ENCODE results near the gene KCNQ2. TPM values are rescaled to one million over a fixed set of nuclear protein-coding genes. Genes with fewer than 3 reads are reported as not detected.

The KCNQ2 gene
- total and polyA plus RNA-seq, 2 experiments from 2014 or later = 68.5 to 92.4 TPM

DNA sequence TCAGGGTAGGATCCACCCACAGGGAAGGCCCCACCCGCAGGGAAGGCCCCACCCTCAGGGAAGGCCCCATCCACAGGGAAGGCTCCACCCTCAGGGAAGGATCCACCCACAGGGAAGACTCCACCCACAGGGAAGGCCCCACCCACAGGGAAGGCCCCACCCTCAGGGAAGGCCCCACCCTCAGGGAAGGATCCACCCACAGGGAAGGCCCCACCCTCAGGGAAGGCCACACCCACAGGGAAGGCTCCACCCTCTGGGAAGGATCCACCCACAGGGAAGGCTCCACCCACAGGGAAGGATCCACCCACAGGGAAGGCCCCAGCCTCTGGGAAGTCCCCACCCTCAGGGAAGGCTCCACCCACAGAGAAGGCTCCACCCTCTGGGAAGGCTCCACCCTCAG is 40.5 kb downstream of the KCNQ2 start:
- Mint-ChIP-seq H3K27ac (no peak overlapping the region), H3K9me3 (peaks cover 3% of the 10 kb centered on the region), H3K4me1 (peaks cover 22% of the 10 kb centered on the region), H3K36me3 (ENCODE audit: low read depth) (peaks cover 8% of the 10 kb centered on the region), H3K4me3 (no peak overlapping the region), H3K27me3 (ENCODE audit: insufficient read depth, low read depth, poor library complexity) (peaks cover 21% of the 10 kb centered on the region)
- Histone ChIP-seq H3F3A (replicated peaks; ENCODE audit: low read depth) (peaks cover 28% of the 10 kb centered on the region; the same call in 1 of the 2 replicates), H3K9me2 (ENCODE audit: insufficient read depth) (no peaks in the 10 kb centered on the region), H3K27ac (ENCODE audit: low read depth) (no peak overlapping the region), H3K27me3 (ENCODE audit: insufficient read depth) (no peaks in the 10 kb centered on the region), H3K79me2 (replicated peaks; ENCODE audit: insufficient read depth) (no peaks in the 10 kb centered on the region), H3K4me1 (ENCODE audit: insufficient read depth) (peaks cover 4% of the 10 kb centered on the region; the same call in 1 of the 2 replicates), H4K20me1 (replicated peaks; ENCODE audit: insufficient read depth) (no peaks in the 10 kb centered on the region), H3K4me2 (no peak overlapping the region), H3K36me3 (ENCODE audit: insufficient read depth) (no peaks in the 10 kb centered on the region), H2AFZ (no peak overlapping the region), H3K4me3 (no peak overlapping the region)
- TF ChIP-seq NANOG (IDR thresholded peaks at IDR 0.05; ENCODE audit: borderline replicate concordance) = no peak
- TF ChIP-seq ETS1 (IDR thresholded peaks at IDR 0.05) = no peak
- TF ChIP-seq, protein P1, sequence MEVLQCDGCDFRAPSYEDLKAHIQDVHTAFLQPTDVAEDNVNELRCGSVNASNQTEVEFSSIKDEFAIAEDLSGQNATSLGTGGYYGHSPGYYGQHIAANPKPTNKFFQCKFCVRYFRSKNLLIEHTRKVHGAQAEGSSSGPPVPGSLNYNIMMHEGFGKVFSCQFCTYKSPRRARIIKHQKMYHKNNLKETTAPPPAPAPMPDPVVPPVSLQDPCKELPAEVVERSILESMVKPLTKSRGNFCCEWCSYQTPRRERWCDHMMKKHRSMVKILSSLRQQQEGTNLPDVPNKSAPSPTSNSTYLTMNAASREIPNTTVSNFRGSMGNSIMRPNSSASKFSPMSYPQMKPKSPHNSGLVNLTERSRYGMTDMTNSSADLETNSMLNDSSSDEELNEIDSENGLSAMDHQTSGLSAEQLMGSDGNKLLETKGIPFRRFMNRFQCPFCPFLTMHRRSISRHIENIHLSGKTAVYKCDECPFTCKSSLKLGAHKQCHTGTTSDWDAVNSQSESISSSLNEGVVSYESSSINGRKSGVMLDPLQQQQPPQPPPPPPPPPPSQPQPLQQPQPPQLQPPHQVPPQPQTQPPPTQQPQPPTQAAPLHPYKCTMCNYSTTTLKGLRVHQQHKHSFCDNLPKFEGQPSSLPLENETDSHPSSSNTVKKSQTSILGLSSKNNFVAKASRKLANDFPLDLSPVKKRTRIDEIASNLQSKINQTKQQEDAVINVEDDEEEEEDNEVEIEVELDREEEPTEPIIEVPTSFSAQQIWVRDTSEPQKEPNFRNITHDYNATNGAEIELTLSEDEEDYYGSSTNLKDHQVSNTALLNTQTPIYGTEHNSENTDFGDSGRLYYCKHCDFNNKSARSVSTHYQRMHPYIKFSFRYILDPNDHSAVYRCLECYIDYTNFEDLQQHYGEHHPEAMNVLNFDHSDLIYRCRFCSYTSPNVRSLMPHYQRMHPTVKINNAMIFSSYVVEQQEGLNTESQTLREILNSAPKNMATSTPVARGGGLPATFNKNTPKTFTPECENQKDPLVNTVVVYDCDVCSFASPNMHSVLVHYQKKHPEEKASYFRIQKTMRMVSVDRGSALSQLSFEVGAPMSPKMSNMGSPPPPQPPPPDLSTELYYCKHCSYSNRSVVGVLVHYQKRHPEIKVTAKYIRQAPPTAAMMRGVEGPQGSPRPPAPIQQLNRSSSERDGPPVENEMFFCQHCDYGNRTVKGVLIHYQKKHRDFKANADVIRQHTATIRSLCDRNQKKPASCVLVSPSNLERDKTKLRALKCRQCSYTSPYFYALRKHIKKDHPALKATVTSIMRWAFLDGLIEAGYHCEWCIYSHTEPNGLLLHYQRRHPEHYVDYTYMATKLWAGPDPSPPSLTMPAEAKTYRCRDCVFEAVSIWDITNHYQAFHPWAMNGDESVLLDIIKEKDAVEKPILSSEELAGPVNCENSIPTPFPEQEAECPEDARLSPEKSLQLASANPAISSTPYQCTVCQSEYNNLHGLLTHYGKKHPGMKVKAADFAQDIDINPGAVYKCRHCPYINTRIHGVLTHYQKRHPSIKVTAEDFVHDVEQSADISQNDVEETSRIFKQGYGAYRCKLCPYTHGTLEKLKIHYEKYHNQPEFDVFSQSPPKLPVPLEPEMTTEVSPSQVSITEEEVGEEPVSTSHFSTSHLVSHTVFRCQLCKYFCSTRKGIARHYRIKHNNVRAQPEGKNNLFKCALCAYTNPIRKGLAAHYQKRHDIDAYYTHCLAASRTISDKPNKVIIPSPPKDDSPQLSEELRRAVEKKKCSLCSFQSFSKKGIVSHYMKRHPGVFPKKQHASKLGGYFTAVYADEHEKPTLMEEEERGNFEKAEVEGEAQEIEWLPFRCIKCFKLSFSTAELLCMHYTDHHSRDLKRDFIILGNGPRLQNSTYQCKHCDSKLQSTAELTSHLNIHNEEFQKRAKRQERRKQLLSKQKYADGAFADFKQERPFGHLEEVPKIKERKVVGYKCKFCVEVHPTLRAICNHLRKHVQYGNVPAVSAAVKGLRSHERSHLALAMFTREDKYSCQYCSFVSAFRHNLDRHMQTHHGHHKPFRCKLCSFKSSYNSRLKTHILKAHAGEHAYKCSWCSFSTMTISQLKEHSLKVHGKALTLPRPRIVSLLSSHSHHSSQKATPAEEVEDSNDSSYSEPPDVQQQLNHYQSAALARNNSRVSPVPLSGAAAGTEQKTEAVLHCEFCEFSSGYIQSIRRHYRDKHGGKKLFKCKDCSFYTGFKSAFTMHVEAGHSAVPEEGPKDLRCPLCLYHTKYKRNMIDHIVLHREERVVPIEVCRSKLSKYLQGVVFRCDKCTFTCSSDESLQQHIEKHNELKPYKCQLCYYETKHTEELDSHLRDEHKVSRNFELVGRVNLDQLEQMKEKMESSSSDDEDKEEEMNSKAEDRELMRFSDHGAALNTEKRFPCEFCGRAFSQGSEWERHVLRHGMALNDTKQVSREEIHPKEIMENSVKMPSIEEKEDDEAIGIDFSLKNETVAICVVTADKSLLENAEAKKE (CRISPR knock-in tag; IDR thresholded peaks at IDR 0.05) = no peak
- no peak for TF ChIP-seq ZNF331 (CRISPR knock-in tag; IDR thresholded peaks at IDR 0.05; ENCODE audit: low read depth)
- no peak for TF ChIP-seq POLR2AphosphoS5 (IDR thresholded peaks at IDR 0.05; ENCODE audit: low read depth)
- TF ChIP-seq CTCF (conservative IDR thresholded peaks at IDR 0.05; ENCODE audit: low read depth in 2 of 2) = no peak
- TF ChIP-seq, protein P2, sequence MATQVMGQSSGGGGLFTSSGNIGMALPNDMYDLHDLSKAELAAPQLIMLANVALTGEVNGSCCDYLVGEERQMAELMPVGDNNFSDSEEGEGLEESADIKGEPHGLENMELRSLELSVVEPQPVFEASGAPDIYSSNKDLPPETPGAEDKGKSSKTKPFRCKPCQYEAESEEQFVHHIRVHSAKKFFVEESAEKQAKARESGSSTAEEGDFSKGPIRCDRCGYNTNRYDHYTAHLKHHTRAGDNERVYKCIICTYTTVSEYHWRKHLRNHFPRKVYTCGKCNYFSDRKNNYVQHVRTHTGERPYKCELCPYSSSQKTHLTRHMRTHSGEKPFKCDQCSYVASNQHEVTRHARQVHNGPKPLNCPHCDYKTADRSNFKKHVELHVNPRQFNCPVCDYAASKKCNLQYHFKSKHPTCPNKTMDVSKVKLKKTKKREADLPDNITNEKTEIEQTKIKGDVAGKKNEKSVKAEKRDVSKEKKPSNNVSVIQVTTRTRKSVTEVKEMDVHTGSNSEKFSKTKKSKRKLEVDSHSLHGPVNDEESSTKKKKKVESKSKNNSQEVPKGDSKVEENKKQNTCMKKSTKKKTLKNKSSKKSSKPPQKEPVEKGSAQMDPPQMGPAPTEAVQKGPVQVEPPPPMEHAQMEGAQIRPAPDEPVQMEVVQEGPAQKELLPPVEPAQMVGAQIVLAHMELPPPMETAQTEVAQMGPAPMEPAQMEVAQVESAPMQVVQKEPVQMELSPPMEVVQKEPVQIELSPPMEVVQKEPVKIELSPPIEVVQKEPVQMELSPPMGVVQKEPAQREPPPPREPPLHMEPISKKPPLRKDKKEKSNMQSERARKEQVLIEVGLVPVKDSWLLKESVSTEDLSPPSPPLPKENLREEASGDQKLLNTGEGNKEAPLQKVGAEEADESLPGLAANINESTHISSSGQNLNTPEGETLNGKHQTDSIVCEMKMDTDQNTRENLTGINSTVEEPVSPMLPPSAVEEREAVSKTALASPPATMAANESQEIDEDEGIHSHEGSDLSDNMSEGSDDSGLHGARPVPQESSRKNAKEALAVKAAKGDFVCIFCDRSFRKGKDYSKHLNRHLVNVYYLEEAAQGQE (IDR thresholded peaks at IDR 0.05; ENCODE audit: unreplicated experiment) = no peak
- no peak for TF ChIP-seq JUNB (IDR thresholded peaks at IDR 0.05; ENCODE audit: unreplicated experiment)
- no peak for TF ChIP-seq EZH2phosphoT487 (IDR thresholded peaks at IDR 0.05; ENCODE audit: unreplicated experiment)
- no peak for TF ChIP-seq CREB1 (CRISPR knock-in tag; IDR thresholded peaks at IDR 0.05; ENCODE audit: low read depth)
- TF ChIP-seq STAT1 (IDR thresholded peaks at IDR 0.05; ENCODE audit: unreplicated experiment) = no peak
- TF ChIP-seq ZNF114 (CRISPR knock-in tag; IDR thresholded peaks at IDR 0.05) = no peak
- no peak for TF ChIP-seq EZH2 (IDR thresholded peaks at IDR 0.05; ENCODE audit: low read depth, unreplicated experiment)
- DNase-seq (ENCODE audit: low spot score) (no peak), ATAC-seq (no peak)

All from GM23338 (cell line).